ENCODE results near the gene MAP2K5.

MAP2K5 gene

GRCh38 chr15:67820992-67821783 is 278.7 kb downstream of the MAP2K5 start:
- H3K4me3 ChIP-seq (ENCODE audit: low read depth, low read length), result no peak overlapping the region

- no peak overlapping the region for H3K4me3 ChIP-seq (ENCODE audit: low read depth, low read length)
Observed at GRCh38 chr15:67821784-67822440, 279.4 kb downstream of the MAP2K5 start.

GRCh38 chr15:67822537-67823313 is 280.2 kb downstream of the MAP2K5 start:
- H3K4me3 ChIP-seq (ENCODE audit: low read depth, low read length), result no peak overlapping the region

DNA sequence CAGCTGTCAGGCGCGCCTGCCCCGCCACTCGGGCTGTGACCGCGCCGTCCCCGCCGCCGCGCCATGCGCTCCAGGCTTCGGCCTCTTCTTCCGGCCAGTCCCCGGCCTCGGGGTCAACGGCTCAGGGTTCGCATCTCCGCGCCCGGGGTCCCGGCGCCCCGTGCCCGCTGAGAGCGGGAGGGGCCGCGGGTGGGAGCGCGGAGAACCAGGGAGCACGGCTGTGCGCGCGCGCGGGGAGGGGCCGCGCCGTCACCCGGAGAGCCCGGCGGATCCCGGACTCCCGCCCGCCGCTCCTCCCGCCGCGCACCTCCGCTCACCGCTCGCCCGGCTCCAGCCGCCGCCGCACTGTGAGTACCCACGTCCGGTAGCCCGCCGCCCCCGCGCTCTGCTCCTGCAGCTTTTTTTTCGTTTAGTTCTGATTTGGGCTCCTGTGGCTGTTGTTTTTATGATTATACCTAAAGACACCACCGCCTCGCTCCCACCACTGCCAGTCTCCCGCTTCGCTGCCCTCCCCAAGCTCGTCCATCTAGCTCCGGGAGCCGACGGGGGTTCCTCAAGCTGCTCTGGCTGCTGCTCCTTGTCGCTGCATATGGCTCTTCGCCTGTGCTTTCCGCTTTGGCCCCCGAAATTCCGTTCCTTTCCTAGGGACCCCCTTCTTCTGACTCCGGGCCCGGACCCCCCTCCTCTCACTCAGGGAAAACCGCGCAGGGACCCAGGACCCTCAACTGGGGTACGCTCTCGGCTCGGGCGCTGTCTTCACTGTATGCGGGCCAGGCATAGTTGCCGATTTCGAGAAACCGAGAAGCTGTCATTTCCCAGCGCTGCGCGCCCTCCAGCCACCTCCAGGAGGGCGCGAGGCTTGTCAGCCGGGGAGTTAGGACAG is 281.1 kb downstream of the MAP2K5 start:
- H3K4me3 ChIP-seq (ENCODE audit: low read depth, low read length), result no peak overlapping the region

DNA sequence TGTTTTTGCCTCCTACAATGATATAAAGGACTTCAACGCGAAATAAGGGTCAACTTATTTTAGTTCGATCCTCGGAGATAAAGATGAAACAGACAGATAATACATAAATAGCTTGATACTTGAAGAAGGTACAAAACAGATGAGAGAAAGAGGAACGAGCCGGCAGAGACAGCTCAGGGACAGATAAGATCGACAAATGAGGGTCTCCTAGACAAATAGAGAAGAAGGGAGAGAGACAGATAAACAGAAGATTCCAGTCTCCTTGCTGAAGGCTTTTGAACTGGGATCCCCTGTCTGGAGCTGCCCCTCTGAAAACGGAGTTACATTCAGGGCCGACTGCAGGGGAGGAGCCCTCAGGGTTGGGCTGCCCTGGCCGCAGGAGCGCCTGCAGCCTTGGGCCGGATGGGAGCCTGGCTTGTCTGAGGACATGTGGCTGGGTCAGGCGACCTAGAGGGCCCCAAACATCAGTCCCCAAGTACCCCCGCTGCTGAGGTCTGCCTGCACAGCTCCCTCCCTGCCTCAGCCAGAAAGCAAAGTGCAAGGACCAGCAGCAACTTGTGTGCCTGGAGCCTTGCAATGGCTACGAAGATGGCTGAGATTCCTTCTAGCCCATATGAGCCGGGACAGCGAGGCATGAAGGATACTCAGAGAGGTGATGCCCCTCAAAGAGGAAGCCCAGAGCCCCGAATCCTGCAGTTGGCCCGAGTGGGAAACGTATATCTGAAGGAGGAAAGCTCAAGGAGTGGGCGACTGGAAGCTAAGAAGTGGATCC is 281.9 kb downstream of the MAP2K5 start:
- no peak overlapping the region for H3K4me3 ChIP-seq (ENCODE audit: low read depth, low read length)

DNA sequence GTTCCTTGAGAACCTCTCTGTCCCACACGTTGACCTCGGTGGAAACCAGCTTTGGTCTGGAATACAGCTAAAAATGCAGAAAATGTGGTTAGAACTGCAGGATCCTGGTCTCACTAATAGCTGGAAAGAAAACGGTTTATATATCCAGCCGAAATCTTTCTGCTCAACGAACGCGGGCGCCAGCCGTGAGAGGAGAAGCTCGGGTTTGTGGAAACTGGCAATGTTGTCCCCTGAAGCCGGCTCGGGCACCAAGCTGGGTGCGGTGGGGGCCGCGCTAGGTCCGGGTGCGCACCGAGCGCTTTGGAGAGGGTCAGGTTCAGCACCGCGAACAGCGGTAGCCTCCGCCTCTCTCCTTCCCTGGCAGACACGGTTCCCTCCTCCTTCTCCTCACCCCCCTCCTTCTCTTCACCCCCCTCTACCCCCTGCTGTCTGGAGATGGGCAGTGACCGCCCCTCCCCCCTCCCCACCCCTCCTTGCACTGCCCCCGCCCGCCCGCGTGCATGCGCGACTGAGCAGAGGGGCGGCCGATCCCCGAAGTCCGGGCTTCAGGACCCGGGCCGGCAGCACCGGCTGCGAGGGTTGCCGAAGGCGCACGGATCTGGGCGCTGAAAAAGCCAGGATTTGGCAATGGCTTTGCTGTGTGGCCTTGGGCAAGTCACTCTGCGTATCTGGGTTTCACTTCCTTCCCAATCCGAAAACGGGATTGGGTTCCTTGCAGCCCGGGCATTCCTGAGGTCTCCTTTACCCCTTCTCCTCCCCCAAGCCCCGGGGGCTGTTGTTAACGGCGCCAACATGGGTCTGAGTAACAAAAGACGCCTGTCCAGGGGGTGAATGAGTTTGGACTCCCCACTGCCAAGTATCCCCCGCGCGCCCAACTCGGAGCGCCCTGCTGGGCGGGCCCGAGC is 282.7 kb downstream of the MAP2K5 start, which contains the start of gene SKOR1:
Gene SKOR1 (plus strand): TSS at position 534 of the 905 bp plus-strand sequence. CDS start 94 bp downstream, at position 628.
- H3K4me3 ChIP-seq (ENCODE audit: low read depth, low read length), result peak within 1 kb of the TSS; percentile 8

- peak overlapping the region; percentile 8 for H3K4me3 ChIP-seq (ENCODE audit: low read depth, low read length)
Observed at GRCh38 chr15:67825881-67826716, 283.6 kb downstream of the MAP2K5 start.

- H3K4me3 ChIP-seq (ENCODE audit: low read depth, low read length), result no peak overlapping the region
Observed at GRCh38 chr15:67826717-67827561, 284.4 kb downstream of the MAP2K5 start.

DNA sequence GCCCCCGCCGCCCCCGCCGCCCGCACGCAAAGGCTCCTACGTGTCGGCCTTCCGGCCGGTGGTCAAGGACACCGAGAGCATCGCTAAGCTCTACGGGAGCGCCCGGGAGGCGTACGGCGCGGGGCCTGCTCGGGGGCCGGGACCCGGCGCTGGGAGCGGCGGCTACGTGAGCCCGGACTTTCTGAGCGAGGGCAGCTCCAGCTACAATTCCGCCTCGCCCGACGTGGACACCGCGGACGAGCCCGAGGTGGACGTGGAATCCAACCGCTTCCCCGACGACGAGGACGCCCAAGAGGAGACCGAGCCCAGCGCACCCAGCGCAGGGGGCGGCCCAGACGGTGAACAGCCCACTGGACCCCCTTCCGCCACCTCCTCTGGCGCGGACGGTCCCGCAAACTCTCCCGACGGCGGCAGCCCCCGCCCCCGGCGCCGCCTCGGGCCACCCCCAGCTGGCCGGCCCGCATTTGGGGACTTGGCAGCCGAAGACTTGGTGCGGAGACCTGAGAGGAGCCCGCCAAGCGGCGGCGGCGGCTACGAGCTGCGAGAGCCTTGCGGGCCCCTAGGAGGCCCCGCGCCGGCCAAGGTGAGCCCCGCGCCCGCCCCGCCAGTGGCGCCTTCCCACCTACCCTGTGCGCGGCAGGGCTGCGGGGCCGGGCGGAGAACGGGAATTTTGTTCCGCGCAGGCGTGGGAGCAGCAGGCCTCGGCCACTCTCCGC is 285.2 kb downstream of the MAP2K5 start:
- no peak overlapping the region for H3K4me3 ChIP-seq (ENCODE audit: low read depth, low read length)

- no peak overlapping the region for H3K4me3 ChIP-seq (ENCODE audit: low read depth, low read length)
Observed at GRCh38 chr15:67828278-67828968, 285.9 kb downstream of the MAP2K5 start.

GRCh38 chr15:67828969-67829646 is 286.6 kb downstream of the MAP2K5 start:
- H3K4me3 ChIP-seq (ENCODE audit: low read depth, low read length), result no peak overlapping the region

- H3K4me3 ChIP-seq (ENCODE audit: low read depth, low read length), result no peak overlapping the region
Observed at GRCh38 chr15:67829647-67830504, 287.4 kb downstream of the MAP2K5 start.

DNA sequence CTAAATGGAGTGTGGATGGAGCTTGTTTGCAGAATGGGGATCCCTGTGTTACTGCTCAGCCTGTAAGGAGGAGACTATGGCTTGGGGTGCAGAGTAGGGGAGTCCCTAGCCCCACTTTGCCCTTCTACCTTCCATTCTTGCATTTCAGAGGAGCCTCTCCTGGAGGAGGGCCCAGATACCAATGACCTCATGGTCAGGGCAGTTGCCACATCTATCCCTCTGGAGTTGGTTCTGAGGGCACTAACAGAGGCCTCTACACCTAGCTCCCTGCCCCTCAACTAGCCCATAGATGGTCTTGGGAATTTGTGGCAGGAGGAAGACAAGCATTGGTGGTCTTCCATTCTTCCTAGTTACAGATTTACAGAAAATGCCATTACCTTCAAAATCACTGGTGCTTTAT is 288.9 kb downstream of the MAP2K5 start:
- H3K4me3 ChIP-seq (ENCODE audit: low read depth, low read length), result no peak overlapping the region

GRCh38 chr15:67832031-67832551 is 289.6 kb downstream of the MAP2K5 start:
- H3K4me3 ChIP-seq (ENCODE audit: low read depth, low read length), result no peak overlapping the region

Measured in iPS-11a (cell line).